Adrenal gland (tissue), 5 donors: ENCODE measurements around the gene CCDC78.

Experiments
- POLR2A ChIP-seq, 2 donors: fragments of 450-650 bp; IDR thresholded peaks; one replicate each; pipeline ENCODE4 v1.6.1; 2017; ENCODE audit warnings: antibody characterized with exemption in 2 of 2, mild to moderate bottlenecking in 2 of 2, moderate library complexity in 1 of 2
- TF ChIP-seq, protein P1 (sequence below), 6 experiments: fragments of 450-650 bp in 4 of 6; fragments of 200-600 bp in 2 of 6; sonication (generic) in 1 of 6; IDR thresholded peaks; 1 replicate in 5 of 6; 2 replicates in 1 of 6; pipeline versions ENCODE4 v1.5.1 to v1.8.0; 2016 to 2021; ENCODE audit warnings: antibody characterized with exemption in 6 of 6, mild to moderate bottlenecking in 2 of 6, moderate library complexity in 1 of 6
- donor health status: DM: no; HTN: no; CAD: no.

GRCh38 chr16:692356-693108 is 33.7 kb downstream of the CCDC78 start:
- TF ChIP-seq, protein P1, sequence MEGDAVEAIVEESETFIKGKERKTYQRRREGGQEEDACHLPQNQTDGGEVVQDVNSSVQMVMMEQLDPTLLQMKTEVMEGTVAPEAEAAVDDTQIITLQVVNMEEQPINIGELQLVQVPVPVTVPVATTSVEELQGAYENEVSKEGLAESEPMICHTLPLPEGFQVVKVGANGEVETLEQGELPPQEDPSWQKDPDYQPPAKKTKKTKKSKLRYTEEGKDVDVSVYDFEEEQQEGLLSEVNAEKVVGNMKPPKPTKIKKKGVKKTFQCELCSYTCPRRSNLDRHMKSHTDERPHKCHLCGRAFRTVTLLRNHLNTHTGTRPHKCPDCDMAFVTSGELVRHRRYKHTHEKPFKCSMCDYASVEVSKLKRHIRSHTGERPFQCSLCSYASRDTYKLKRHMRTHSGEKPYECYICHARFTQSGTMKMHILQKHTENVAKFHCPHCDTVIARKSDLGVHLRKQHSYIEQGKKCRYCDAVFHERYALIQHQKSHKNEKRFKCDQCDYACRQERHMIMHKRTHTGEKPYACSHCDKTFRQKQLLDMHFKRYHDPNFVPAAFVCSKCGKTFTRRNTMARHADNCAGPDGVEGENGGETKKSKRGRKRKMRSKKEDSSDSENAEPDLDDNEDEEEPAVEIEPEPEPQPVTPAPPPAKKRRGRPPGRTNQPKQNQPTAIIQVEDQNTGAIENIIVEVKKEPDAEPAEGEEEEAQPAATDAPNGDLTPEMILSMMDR (IDR thresholded peaks at IDR 0.05), result no peak
- no peak for TF ChIP-seq POLR2A (IDR thresholded peaks at IDR 0.05)
